H7 (cell line): ENCODE data around the gene ELOVL5. TPM values are rescaled to one million over a fixed set of nuclear protein-coding genes. Genes with fewer than 3 reads are reported as not detected.
"Not testable (repeated sequence)": the region's sequence is repeated elsewhere in the genome, so short reads cannot be mapped to it uniquely, and the experiment has no call there.

Experiments
- DNase-seq: peaks from one replicate; pipeline ENCODE4 v3.0.0; 2012
- H3K27me3 ChIP-seq: 2 replicates; pipeline ENCODE4 v1.6.0; 2011; ENCODE audit warnings: mild to moderate bottlenecking, low read length; ENCODE audit not compliant: control insufficient read depth, insufficient read depth
- H3K36me3 ChIP-seq: replicated peaks from 2 replicates; pipeline ENCODE4 v1.5.1; 2011; ENCODE audit warnings: low read length; ENCODE audit not compliant: control insufficient read depth, insufficient read depth
- H3K4me3 ChIP-seq: 2 replicates; pipeline ENCODE4 v1.5.1; 2011; ENCODE audit warnings: low read depth, mild to moderate bottlenecking, control low read depth, low read length, moderate library complexity; ENCODE audit not compliant: insufficient read depth
- total RNA-seq: library from RNA; depleted of rRNA; stranded (reverse); fragments of >200 nt; shearing (Covaris generic); gene quantifications from 2 replicates; pipeline ENCODE4 v1.2.3, GENCODE V29; 2014

Gene ELOVL5
- total RNA-seq, 1 experiment from 2014 or later: 76.0 TPM

DNA sequence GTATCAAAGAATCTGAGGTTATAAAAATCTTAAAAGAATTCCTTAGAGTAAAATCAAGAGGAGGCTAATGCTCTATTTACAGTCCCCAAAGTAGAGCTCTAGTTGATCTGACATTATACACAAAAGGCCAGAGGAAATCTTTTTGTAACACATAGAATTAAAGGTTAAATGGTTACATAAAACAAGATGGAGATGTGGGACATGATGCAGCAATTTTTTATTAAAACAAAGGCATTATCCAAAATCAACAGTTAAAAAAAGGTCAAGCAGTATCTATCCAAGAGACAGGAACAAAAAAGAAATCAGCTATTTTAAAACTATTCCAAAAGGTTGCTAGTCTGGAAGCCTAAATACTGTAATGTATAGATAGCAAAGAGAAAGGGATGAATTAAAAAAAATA is 20.4 kb downstream of the ELOVL5 start:
- H3K4me3 ChIP-seq: no peak overlapping the region
- no peaks in the 10 kb centered on the region; the same call in 1 of the 2 replicates for H3K36me3 ChIP-seq
- DNase-seq: no peak
- no peaks in the 10 kb centered on the region for H3K27me3 ChIP-seq

DNA sequence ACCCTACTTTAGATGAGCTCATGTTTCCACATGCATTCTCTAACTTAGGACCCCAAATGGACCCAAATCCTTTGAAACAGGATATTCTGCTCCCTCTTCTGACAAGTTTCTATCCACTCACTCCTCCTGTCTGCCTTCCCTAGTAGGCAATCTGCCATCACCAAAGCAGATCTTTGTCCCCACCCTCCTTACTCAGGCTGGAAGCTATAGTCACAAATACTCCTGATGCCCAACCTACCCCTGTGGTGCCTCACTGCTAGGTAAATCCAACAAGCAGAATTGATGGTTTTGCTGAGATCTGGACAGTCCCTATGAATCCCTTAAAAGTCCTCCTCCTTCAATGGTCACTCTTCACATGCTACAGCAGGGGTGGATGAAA is 21.7 kb downstream of the ELOVL5 start:
- no peak overlapping the region for H3K4me3 ChIP-seq
- no peaks in the 10 kb centered on the region; the same call in 1 of the 2 replicates for H3K36me3 ChIP-seq
- DNase-seq: no peak
- no peaks in the 10 kb centered on the region for H3K27me3 ChIP-seq

DNA sequence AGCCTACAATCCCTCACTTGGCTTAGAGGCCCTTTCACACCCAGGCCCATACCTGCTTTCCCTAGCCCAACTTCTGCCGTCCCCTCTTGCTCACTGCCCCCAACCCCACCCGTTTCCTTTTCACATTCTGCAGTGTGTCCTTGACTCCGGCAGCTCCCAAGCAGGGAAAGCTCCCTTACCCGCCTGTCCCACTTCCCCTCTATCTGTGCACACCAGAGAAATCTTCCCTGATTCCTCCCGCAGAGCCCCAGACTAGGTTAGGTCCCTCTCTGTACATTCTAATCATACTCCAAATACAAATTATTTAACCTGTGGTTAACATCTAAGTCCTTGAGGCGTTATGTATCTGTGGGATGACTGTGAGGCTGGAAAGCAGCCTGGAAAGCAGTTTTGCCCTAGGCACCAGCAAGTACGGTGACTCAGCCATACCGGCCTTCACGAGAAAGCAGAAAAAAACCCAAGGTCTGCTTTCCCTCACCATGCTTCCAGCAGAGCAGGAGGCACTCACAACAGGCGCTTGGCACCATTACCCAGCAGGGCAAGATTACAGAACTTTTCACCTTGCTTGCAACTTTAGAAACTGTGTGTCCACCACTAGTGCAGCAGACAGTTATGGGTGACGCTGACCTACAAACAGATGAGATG is 22.3 kb downstream of the ELOVL5 start:
- no peak for DNase-seq
- no peaks in the 10 kb centered on the region; the same call in 1 of the 2 replicates for H3K36me3 ChIP-seq
- no peak overlapping the region for H3K4me3 ChIP-seq
- H3K27me3 ChIP-seq: no peaks in the 10 kb centered on the region

DNA sequence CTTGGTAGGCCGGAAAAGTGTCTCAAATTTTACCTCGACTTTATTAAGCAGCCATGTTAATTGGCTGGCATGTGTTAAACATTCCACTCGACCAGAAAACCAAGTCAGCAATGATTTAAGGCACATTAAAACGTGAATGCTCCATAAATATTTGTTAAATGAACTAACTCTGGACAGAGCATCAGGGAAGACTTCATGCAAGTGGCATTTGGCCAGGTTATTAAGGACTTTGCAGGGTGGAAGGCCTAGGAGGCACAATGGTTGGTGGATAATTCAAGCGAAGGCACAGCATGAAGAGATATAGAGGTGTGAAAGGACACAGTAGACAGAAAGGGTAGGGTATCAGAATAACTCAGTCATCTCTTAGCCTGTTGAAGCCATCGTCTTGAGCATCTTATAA is 23.0 kb downstream of the ELOVL5 start:
- no peak for DNase-seq
- Histone ChIP-seq H3K4me3 (no peak overlapping the region), H3K36me3 (no peaks in the 10 kb centered on the region; the same call in 1 of the 2 replicates), H3K27me3 (no peaks in the 10 kb centered on the region)

DNA sequence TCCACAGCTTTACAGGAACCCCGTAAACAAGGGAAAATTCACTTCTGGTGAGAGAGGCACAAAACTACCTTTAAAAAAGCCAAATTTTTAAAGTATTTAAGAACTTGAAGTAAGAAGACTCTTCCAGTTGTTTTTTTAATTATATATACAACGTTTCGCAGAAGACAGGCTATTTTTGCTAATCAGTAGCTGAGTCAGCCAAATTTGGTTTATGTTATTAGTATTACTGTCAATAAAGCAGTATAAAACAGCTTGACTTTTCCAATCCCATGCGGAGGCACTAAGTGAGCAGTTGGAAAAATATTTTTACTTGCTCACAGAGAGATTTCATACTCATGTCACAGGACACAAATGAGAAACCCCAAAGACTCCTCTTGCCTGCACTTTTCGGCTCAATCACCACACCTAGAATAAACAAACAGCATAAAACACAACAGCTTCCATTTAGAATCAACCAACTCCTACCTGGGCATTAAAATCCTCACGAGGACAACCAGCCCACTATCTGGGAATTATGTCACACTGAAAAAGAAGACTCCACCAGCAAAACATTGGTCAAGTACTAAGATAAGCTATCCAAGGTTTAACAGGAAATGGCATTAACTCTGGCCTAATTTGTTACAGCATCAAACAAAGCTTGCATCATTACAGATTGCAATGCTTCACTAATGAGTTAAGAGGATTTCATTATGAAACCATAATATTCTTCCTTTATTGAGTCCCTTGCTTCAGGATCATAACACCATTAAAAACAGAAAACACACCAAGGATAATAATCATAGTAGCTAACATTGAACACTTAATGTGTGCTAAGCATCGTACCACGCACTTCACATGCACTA is 26.3 kb downstream of the ELOVL5 start:
- no peak for DNase-seq
- H3K4me3 ChIP-seq: no peak overlapping the region
- H3K36me3 ChIP-seq: no peaks in the 10 kb centered on the region; the same call in 1 of the 2 replicates
- no peaks in the 10 kb centered on the region for H3K27me3 ChIP-seq

DNA sequence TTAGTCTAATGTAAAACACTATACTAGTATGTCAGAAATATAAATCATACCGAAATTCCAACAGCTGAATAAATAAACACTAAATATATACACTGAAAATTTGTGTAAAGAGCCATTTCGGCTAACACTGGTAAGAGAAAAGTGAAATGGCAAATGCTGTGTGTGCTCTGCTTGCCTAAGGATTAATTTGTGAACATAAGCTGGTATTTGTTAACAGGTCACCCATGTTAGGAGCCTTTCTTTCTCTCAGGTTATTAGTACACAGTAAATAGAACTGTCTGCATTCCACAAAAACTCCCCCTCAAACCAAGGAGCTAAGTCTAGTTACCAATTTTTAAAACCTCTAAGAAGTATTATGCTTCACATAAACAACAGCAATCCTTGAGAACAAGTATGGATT is 27.0 kb downstream of the ELOVL5 start:
- no peaks in the 10 kb centered on the region; the same call in 1 of the 2 replicates for H3K36me3 ChIP-seq
- no peak for DNase-seq
- H3K4me3 ChIP-seq: no peak overlapping the region
- no peaks in the 10 kb centered on the region for H3K27me3 ChIP-seq

DNA sequence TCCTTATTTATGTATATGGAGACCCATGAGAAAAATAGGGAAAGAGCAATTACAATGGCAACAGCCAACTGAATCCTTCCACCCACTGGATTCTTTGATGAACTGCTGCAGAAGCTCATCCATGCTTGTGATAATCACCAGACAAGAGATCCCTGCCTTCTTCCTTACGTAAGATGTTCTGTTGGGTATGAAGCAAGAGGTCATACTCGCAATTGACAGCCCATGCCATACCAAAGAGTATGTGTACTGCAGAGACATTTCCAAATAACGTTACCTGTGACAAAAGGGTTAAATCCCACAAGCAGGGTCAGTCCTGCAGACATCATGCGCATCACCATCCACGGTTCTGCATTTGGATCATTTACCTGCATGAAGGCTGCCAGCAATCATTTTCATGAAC is 27.8 kb downstream of the ELOVL5 start:
- Histone ChIP-seq H3K36me3 (no peaks in the 10 kb centered on the region), H3K4me3 (no peak overlapping the region), H3K27me3 (no peaks in the 10 kb centered on the region)
- DNase-seq: no peak

DNA sequence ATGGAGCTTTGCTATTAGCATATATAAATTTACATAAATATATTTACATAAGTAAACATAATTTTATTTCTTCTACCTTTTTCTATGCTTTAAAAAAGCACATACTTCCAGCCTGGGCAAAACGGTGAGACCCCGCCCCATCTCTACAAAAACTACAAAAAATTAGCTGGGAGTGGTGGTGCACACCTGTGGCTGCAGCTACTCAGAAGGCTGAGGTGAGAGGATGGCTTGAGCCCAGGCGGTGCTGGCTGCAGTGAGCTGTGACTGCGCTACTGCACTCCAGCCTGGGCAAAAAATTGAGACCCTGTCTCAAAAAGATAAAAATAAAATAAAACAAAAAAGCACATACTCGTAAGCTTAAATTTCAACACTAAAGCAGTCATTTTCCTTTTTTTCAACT is 30.3 kb downstream of the ELOVL5 start:
- DNase-seq: no peak

DNA sequence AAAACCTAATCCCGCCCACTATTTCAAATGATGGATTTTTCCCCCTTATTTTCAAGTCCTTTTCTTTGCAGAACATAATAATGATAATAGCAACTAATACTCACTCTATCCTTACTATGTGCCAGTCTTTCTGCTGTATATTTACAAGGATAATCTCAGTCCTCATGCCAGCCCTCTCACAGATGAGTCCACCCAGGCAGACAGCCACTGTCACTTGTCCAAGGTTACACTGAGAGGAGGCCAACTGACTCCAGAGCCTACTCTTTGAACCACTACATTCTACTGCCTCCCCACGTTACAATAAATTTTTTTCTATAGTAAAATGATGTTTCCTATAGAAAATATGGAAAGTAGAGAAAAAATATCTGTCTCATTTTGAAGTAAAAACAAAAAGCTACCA is 30.9 kb downstream of the ELOVL5 start:
- Histone ChIP-seq H3K27me3 (no peaks in the 10 kb centered on the region), H3K4me3 (no peak overlapping the region), H3K36me3 (no peaks in the 10 kb centered on the region)
- DNase-seq: no peak

More for the DNA sequence above, 30.3 kb downstream of the ELOVL5 start:
- Histone ChIP-seq H3K4me3 (no peak overlapping the region), H3K36me3 (no peaks in the 10 kb centered on the region), H3K27me3 (no peaks in the 10 kb centered on the region)

DNA sequence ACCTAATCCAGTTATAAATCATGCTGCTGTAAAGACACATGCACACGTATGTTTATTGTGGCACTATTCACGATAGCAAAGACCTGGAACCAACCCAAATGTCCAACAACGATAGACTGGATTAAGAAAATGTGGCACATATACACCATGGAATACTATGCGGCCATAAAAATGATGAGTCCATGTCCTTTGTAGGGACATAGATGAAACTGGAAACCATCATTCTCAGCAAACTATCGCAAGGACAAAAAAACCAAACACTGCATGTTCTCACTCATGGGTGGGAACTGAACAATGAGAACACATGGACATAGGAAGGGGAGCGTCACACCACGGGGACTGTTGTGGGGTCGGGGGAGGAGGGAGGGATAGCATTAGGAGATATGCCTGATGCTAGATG is 31.5 kb downstream of the ELOVL5 start:
- not testable (repeated sequence) for H3K36me3 ChIP-seq, H3K27me3 ChIP-seq, DNase-seq, H3K4me3 ChIP-seq

DNA sequence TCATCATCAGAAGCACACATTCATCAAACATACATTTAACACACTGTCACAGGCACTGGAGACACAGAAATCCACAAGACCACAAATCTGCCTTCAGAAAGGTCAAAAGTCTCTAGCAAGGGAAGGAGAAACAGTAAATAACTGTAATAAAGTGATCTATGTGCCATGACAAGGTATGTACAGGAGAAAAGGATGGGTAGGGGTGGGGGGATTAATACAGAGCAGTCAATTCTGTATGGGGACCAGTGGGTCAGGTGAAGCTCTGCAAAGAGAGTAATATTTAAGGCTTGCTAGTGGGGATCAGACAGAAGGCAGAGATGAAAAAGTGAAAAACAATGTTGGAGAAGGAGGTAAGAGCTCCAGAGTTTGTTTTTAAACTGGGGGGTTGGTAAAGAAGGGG is 32.6 kb downstream of the ELOVL5 start:
- no peaks in the 10 kb centered on the region for H3K27me3 ChIP-seq
- no peak for DNase-seq
- H3K36me3 ChIP-seq: no peaks in the 10 kb centered on the region
- H3K4me3 ChIP-seq: no peak overlapping the region

DNA sequence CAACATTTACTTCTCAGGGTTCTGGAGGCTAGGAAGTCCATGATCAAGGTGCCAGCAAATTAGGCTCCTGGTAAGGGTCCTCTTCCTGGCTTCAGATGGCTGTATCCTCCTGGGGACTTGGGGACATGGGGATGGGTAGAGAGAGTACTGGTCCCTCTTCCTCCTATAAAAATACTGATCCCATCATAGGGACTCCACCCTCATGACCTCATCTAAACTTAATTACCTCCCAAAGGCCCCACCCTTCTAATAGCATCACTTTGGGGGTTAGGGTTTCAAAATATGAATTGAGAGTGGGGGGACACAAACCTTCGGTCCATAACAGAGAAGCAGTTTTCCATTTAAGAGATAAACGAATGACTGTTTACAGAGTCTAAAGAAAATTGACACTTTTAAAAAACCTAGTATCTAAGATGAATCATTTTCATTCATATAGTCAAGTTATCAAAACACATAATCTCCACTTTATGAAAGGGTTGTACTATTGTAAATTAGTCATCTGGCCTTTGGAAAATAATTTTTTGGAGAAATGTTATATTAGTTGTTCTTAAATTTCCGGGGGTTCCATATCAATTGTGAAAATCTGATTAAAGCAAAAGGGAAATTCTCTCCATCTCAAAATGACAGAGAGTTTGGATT is 33.5 kb downstream of the ELOVL5 start:
- no peak overlapping the region for H3K4me3 ChIP-seq
- DNase-seq: no peak

DNA sequence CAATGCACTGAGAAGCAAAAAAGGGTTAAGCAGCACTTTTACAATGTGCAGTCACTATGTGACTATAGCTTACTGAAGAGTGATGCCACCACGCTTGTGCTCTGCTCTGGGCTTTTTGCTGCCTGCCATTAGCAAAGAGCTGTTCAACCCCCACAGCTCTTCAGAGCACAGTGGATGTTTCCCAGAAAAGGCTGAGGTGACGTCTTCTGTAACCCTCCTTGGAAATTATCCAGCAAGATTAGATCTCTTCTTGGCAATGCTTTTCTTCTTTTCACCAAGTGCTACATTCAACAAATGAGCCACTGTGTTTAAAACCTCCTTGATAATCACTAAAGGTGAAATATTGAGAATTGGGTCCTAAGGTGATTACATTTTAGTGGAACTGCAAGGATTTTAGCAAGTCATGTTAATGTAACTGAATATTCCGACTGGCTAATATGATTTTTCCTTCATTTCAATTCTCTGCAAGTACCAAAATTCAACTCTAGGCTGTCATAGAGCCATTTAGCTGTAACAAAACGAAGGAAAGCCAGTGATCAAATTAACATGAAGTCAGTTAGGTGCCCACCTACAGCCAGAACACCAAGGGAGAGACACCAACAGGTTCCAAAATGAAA is 34.9 kb downstream of the ELOVL5 start:
- no peak overlapping the region for H3K4me3 ChIP-seq
- no peaks in the 10 kb centered on the region for H3K27me3 ChIP-seq
- DNase-seq: no peak
- H3K36me3 ChIP-seq: 0 out of 2 replicates have a peak, but pooled peaks cover 1% of the 10 kb centered on the region

More for the DNA sequence above, 33.5 kb downstream of the ELOVL5 start:
- Histone ChIP-seq H3K36me3 (no peaks in the 10 kb centered on the region), H3K27me3 (no peaks in the 10 kb centered on the region)

DNA sequence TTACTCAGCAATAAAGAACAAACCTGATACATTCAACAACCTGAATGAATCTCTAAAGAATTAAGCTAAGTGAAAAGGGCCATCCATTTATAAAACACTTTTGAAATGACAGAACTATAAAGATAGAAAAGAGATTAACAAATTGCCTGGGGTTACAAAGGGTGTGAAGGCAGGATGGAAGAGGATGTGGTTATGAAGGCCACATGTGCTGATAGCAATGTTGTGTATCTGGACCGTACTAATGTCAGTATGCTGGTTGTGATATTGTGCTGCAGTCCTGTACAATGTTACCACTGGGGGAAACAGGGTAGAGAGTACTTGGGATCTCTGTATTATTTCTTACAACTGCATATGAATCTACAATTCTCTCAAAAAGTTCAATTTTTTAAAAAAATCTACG is 36.4 kb downstream of the ELOVL5 start:
- no peak overlapping the region for H3K4me3 ChIP-seq
- 0 out of 2 replicates have a peak, but pooled peaks cover 1% of the 10 kb centered on the region for H3K36me3 ChIP-seq
- DNase-seq: no peak
- no peaks in the 10 kb centered on the region for H3K27me3 ChIP-seq
